ENCODE data around the gene EXT2. TPM values are rescaled to one million over a fixed set of nuclear protein-coding genes. Genes with fewer than 3 reads are reported as not detected.

EXT2 gene
- total RNA-seq, 1 experiment from 2014 or later = 42.8 TPM

GRCh38 chr11:44104481-44105294, 9.2 kb downstream of the EXT2 start:
- peaks cover 29% of the 10 kb centered on the region for H3K79me2 ChIP-seq (ENCODE audit: insufficient read depth, low read length)
- no peaks in the 10 kb centered on the region for H3K27me3 ChIP-seq (ENCODE audit: insufficient read depth, low read length)
- no peak for TF ChIP-seq FOSL1 (IDR thresholded peaks at IDR 0.05; ENCODE audit: low read depth)
- no peak for TF ChIP-seq EGR1 (IDR thresholded peaks at IDR 0.05; ENCODE audit: low read depth)
- TF ChIP-seq EZH2 (IDR thresholded peaks at IDR 0.05) = no peak
- TF ChIP-seq RAD21 (IDR thresholded peaks at IDR 0.05; ENCODE audit: low read depth) = no peak
- no peak for TF ChIP-seq YY1 (IDR thresholded peaks at IDR 0.05; ENCODE audit: extremely low read depth, insufficient replicate concordance, low read depth, low read length)
- TF ChIP-seq CTCF (IDR thresholded peaks at IDR 0.05 in 2 of 3, conservative IDR thresholded peaks at IDR 0.05 in 1 of 3; ENCODE audit: borderline replicate concordance in 1 of 3, insufficient read depth in 1 of 3, low read depth in 2 of 3, low read length in 2 of 3) = peak in 2 of 3 experiments; percentile 20 to 35; a peak in 3 of 6 replicates
- no peak for TF ChIP-seq SP1 (IDR thresholded peaks at IDR 0.05; ENCODE audit: low read depth)
- no peaks in the 10 kb centered on the region for H3K9me2 ChIP-seq (ENCODE audit: insufficient read depth)
- H2AFZ ChIP-seq (ENCODE audit: low read depth, low read length, poor library complexity, severe bottlenecking) = no peak overlapping the region
- intact Hi-C loops (cut with micrococcal nuclease) = no loop called here
- H3K4me3 ChIP-seq (replicated peaks in 1 of 2; ENCODE audit: low read depth in 1 of 2, low read length in 2 of 2) = no peak overlapping the region
- no peak overlapping the region for H3K9ac ChIP-seq (ENCODE audit: low read length)
- no peak overlapping the region for H3K27ac ChIP-seq (ENCODE audit: low read depth, low read length)
- no peaks in the 10 kb centered on the region for H3K4me1 ChIP-seq (ENCODE audit: control insufficient read depth in 1 of 2, insufficient read depth in 2 of 2, low read length in 2 of 2)
- ChIA-PET POLR2A (interaction anchor here (0.8 kb wide), 1 partner anchor 461 kb away, joined by 3 read pairs; the partner anchor contains the start of gene CD82), RAD21 (ENCODE audit: low non-redundant PET in 1 of 2, low total read pairs in 2 of 2, uncharacterized antibody in 2 of 2, unreplicated experiment in 2 of 2) (no interaction called here), CTCF (interaction anchor here (1.1 to 3.2 kb wide), 9 partner anchors 10 to 181 kb away, joined by 4 to 34 read pairs (median 5); partner anchors contain the start of gene EXT2)
- peak; percentile 88 for ATAC-seq
- H3K4me2 ChIP-seq (ENCODE audit: low read length) = no peak overlapping the region
- DNase-seq (ENCODE audit: low read depth, low spot score) = no peak
- no peaks in the 10 kb centered on the region for H4K20me1 ChIP-seq (ENCODE audit: insufficient read depth)
- no TSS peak for BruUV-seq (replicated peaks)
- peaks cover 0 to 3% of the 10 kb centered on the region in 2 experiments; a peak in 1 of 4 replicates for H3K36me3 ChIP-seq (ENCODE audit: control insufficient read depth in 1 of 2, insufficient read depth in 2 of 2, low read length in 2 of 2)
- H3K9me3 ChIP-seq (ENCODE audit: control insufficient read depth in 1 of 2, insufficient read depth in 1 of 2, low read depth in 1 of 2, low read length in 2 of 2) = no peaks in the 10 kb centered on the region
